ENCODE data around the gene CAPN5.

GRCh38 chr11:77123591-77123990 lies 56.8 kb downstream of the CAPN5 start:
- TF ChIP-seq CHD2 (IDR thresholded peaks at IDR 0.05; ENCODE audit: low read length) (no peak), SP4 (IDR thresholded peaks at IDR 0.05; ENCODE audit: low read length) (no peak), YY1 (IDR thresholded peaks at IDR 0.05; ENCODE audit: low read depth, low read length) (no peak), GABPA (IDR thresholded peaks at IDR 0.05; ENCODE audit: borderline replicate concordance, insufficient read depth, low read length) (no peak), SP1 (IDR thresholded peaks at IDR 0.05; ENCODE audit: low read depth, low read length) (no peak)
- TF ChIP-seq, protein P1, sequence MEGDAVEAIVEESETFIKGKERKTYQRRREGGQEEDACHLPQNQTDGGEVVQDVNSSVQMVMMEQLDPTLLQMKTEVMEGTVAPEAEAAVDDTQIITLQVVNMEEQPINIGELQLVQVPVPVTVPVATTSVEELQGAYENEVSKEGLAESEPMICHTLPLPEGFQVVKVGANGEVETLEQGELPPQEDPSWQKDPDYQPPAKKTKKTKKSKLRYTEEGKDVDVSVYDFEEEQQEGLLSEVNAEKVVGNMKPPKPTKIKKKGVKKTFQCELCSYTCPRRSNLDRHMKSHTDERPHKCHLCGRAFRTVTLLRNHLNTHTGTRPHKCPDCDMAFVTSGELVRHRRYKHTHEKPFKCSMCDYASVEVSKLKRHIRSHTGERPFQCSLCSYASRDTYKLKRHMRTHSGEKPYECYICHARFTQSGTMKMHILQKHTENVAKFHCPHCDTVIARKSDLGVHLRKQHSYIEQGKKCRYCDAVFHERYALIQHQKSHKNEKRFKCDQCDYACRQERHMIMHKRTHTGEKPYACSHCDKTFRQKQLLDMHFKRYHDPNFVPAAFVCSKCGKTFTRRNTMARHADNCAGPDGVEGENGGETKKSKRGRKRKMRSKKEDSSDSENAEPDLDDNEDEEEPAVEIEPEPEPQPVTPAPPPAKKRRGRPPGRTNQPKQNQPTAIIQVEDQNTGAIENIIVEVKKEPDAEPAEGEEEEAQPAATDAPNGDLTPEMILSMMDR (IDR thresholded peaks at IDR 0.05; ENCODE audit: control extremely low read depth in 1 of 3, insufficient read depth in 1 of 3, low read depth in 1 of 3, low read length in 3 of 3) = no peak
